Measurements from ENCODE around the gene ECI1.

ECI1 gene

DNA sequence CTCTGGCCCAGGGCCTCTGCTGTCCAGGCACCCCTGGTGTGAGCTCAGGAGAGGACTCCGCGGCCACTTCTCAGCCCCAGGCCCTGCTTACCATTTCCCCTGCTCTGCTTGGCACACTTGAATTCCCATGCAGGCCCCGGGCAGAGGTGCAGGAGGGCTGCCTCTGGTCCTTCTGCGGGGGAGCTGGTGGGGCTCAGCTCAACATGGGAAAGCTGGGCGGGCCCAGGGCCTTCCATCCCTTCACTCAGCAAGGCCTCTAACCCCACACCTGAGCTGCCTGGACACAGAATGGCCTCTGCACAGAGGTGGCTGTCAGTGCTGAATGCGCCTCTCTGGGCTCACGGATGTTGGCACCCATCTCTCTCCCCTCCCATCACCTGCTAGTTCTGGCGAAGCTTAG lies 29.1 kb upstream of the ECI1 start:
- no peak for DNase-seq (ENCODE audit: extremely low read depth, low read depth)
- TF ChIP-seq, protein P1, sequence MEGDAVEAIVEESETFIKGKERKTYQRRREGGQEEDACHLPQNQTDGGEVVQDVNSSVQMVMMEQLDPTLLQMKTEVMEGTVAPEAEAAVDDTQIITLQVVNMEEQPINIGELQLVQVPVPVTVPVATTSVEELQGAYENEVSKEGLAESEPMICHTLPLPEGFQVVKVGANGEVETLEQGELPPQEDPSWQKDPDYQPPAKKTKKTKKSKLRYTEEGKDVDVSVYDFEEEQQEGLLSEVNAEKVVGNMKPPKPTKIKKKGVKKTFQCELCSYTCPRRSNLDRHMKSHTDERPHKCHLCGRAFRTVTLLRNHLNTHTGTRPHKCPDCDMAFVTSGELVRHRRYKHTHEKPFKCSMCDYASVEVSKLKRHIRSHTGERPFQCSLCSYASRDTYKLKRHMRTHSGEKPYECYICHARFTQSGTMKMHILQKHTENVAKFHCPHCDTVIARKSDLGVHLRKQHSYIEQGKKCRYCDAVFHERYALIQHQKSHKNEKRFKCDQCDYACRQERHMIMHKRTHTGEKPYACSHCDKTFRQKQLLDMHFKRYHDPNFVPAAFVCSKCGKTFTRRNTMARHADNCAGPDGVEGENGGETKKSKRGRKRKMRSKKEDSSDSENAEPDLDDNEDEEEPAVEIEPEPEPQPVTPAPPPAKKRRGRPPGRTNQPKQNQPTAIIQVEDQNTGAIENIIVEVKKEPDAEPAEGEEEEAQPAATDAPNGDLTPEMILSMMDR (IDR thresholded peaks at IDR 0.05; ENCODE audit: low read depth, low read length, missing control alignments): no peak
- H3K4me3 ChIP-seq (replicated peaks; ENCODE audit: low read depth, low read length): no peak overlapping the region

DNA sequence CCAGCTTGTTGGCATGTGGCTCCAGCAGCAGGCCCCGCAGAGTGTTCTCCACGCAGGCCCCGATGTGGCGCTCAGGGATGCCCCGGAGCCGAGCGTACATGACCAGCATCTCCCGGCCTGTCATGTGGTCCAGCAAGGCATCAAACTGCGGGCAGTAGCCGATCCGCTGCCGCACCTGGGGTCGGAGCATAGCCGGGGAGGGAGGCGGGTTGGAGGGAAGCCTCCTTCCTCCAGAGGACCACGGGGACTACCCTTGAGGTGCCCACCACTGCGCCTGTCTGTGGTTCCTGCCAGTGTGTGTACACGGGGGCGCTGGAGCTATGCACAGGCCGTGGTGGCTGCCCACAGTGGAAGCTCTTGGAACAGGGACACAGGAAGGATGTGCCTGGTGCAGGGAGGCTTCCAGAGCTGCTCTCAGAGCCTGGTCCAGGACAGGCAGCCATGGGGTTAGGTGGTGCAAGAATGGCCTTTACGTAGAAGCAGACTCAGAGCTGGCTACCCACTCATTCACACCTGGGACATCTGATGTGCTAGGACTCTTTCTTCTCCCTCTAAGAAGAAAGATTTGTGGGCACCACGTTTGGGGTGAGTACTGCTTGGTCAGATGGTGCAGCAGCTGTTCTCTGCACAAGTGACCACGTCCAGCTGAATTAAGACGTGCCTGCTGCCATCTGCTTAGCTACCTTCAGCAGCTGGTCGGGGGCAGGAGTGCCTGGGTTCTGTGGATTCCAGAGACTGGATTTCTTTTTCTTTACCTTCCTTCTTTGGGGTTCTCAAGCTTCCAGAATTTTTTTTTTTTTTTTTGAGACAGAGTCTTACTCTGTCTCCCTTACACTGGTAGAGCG lies 27.8 kb upstream of the ECI1 start:
- no peak overlapping the region for H3K4me3 ChIP-seq (replicated peaks; ENCODE audit: low read depth, low read length)
- no peak for DNase-seq (ENCODE audit: extremely low read depth, low read depth)
- TF ChIP-seq, protein P1 (IDR thresholded peaks at IDR 0.05; ENCODE audit: low read depth, low read length, missing control alignments): no peak

DNA sequence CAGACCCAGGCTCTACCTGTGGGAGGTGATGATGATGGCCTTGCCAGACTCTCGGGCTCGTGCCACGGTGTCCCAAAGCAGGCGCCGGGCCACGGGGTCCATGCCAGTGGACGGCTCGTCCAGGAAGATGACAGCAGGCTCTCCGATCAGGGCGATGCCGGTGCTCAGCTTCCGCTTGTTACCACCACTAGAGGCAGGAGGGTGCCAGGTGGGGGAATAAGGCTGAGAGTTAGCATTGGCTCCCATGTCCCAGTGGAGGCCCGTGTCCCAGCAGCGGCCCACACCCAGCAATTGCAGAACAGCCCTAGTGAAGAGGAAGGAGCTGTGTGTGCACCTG lies 26.9 kb upstream of the ECI1 start:
- no peak overlapping the region for H3K4me3 ChIP-seq (replicated peaks; ENCODE audit: low read depth, low read length)

DNA sequence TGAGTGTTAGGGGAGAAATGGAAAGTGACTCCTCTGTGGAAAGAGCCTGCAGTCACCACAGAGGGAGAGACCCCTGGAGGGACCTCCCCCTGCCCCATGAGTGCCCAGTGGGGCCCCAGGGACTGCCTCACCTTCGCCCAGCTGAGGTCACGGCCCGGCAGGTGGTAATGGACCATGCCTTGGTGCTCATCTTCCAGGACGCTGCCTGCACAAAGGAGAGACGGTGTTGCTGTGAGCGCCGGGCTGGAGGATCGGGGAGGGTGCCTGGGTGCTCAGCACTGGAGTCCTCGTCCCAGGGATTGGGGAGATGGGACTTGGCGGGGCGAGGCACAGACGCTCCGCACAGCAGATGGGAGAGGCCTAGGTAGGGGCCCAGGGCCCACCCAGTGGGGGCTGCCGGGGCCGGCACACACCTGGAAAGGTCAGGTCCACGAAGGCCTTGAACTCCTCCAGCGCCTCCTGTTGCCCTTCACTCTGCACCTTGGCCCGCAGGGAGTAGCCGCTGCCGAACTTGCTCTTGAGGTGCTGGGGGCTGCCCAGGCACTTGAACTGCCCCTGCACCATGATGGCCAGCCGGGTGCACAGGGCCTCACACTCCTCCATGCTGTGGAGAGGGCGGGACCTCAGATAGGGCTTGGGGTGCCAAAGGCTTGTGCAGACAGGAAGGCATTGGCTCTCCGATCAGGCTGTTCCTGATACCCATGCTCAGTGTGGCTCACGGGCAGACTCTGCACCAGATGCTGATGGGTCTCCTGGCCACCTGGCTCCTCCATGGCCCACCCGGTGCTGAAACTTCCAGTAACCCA lies 26.3 kb upstream of the ECI1 start:
- TF ChIP-seq, protein P1 (IDR thresholded peaks at IDR 0.05; ENCODE audit: low read depth, low read length, missing control alignments): no peak
- no peak for DNase-seq (ENCODE audit: extremely low read depth, low read depth)
- no peak overlapping the region for H3K4me3 ChIP-seq (replicated peaks; ENCODE audit: low read depth, low read length)

More for the DNA sequence above, 26.9 kb upstream of the ECI1 start:
- DNase-seq (ENCODE audit: extremely low read depth, low read depth): no peak
- TF ChIP-seq, protein P1 (IDR thresholded peaks at IDR 0.05; ENCODE audit: low read depth, low read length, missing control alignments): peak; percentile 9

DNA sequence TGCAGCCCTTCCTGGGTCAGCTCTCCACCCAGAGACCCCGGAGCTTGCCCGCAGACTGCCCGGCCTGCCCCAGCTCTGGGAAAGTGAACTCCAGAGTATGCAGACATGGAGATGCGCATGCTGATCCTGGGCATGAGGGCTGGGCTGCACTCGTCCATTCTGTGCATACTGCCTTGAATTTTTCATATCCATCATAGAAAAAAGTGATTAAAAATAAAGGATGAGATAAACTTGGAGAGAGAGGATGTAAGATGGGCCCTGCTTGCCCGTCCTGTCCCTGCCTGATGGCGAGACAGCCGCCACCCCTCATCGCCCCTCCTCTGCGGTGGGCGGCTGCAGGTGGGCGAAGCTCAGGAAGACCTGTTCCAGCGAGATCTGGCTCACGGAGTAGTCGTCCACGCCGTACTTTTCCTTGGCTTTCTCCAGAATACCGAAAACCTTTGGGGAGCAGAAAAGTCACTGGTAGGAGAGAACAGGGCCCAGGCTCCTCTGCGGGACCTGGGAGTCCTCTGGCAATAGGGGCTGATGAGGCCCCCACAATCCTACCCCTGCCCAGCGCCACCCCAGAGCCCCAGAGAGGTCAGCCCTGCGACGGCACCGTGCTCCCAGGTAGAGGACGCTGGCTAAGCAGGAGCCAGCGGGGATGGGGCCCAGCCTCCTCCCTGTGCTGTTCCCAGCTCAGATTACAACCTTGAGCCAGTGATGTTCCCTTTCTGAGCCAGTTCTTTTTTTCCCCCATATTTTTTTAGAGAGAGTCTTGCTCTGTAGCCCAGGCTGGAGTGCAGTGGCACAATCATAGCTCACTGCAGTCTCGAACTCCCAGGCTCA lies 25.2 kb upstream of the ECI1 start:
- TF ChIP-seq, protein P1 (IDR thresholded peaks at IDR 0.05; ENCODE audit: low read depth, low read length, missing control alignments): no peak
- no peak for DNase-seq (ENCODE audit: extremely low read depth, low read depth)
- H3K4me3 ChIP-seq (replicated peaks; ENCODE audit: low read depth, low read length): no peak overlapping the region

DNA sequence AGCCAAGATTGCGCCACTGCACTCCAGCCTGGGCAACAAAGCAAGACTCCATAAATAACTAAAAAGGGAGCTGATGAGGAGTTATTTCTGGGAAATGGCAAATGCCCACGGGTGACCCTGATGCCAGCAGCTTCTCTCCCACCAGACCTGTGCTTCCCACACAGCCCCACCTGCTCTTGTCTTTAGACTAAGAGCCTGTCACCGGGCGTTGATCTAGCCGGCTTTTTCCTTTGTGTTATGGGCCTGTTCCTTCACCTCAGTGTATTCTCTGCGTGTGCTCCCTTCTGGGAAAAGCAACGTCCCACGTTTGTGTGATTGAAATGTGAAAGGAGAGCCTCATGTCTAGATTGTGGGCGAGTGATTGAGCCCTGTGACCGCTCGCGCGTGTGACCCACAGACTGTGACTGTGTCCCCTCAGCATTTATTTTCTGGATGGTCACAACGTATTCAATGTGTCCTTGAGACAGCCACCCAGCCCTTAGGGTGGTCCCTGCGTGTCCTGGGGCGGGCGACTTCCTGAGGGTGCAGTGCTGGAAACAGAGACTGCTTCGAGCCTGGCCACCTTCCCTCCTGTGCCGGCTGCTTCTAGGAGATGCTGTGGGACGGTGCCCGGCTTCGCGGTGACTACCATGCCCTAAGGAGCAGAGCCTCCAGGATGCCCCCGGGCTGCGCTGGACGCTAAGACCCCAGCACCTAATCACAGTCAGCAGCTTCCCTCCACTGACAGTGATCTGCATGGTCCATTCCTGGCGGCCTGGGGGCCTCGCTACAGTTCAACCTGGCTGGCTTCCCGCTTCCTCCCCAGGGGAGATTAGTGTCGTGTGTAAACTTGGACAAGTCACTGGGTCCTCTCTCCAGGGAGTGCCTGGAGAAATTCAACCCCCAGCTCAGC lies 24.3 kb upstream of the ECI1 start:
- no peak overlapping the region for H3K4me3 ChIP-seq (replicated peaks; ENCODE audit: low read depth, low read length)
- TF ChIP-seq, protein P1 (IDR thresholded peaks at IDR 0.05; ENCODE audit: low read depth, low read length, missing control alignments): no peak
- DNase-seq (ENCODE audit: extremely low read depth, low read depth): no peak

Measured in HFF-Myc (cell line).